Daoy (cell line): ENCODE results near the gene ELSPBP1. TPM values are rescaled to one million over a fixed set of nuclear protein-coding genes. Genes with fewer than 3 reads are reported as not detected.
"Not testable (repeated sequence)": the region's sequence is repeated elsewhere in the genome, so short reads cannot be mapped to it uniquely, and the experiment has no call there.

Experiments
- DNase-seq: peaks from one replicate; pipeline ENCODE4 v3.0.0-alpha.2; 2015; ENCODE audit warnings: low read depth
- total RNA-seq: library from RNA; depleted of rRNA; stranded (reverse); fragments of >200 nt; shearing (Covaris generic); gene quantifications from 2 replicates; pipeline ENCODE4 v1.2.3, GENCODE V29; 2014; rRNA removed

The ELSPBP1 gene
- not detected in 2 replicates for total RNA-seq

GRCh38 chr19:47994209-47994802 is at the start of gene ELSPBP1:
Gene ELSPBP1 (plus strand): TSS chr19:47994632. CDS start chr19:48008668, 14,036 bp downstream.
- no peak for DNase-seq

- DNase-seq = not testable (repeated sequence)
These were observed 44.4 kb upstream of the ELSPBP1 start for GRCh38 chr19:47949852-47950521.

GRCh38 chr19:47952132-47952531 is 42.3 kb upstream of the ELSPBP1 start:
- DNase-seq = not testable (repeated sequence)

- not testable (repeated sequence) for DNase-seq
These were observed 38.5 kb upstream of the ELSPBP1 start for GRCh38 chr19:47955936-47956335.

- DNase-seq = no peak
These were observed 20.9 kb upstream of the ELSPBP1 start for GRCh38 chr19:47973529-47973928.

- DNase-seq = peak; percentile 25
These were observed 3.1 kb upstream of the ELSPBP1 start for GRCh38 chr19:47991191-47991808.

- DNase-seq = no peak
These were observed 2.4 kb upstream of the ELSPBP1 start, which contains the start of gene BSPH1 for GRCh38 chr19:47992070-47992469. Gene BSPH1 (minus strand): TSS chr19:47992170. CDS start chr19:47992081, 89 bp downstream.

GRCh38 chr19:47996230-47996727 is 1.8 kb downstream of the ELSPBP1 start:
- no peak for DNase-seq

GRCh38 chr19:47998800-47999199 is 4.4 kb downstream of the ELSPBP1 start:
- DNase-seq = peak; percentile 36

GRCh38 chr19:48000846-48001245 is 6.4 kb downstream of the ELSPBP1 start:
- DNase-seq = no peak

GRCh38 chr19:48004236-48004635 is 9.8 kb downstream of the ELSPBP1 start:
- no peak for DNase-seq

- no peak for DNase-seq
These were observed 12.3 kb downstream of the ELSPBP1 start for GRCh38 chr19:48006762-48007161.

GRCh38 chr19:48010932-48011758 is 16.7 kb downstream of the ELSPBP1 start:
- DNase-seq = no peak

GRCh38 chr19:48020686-48021085 is 26.3 kb downstream of the ELSPBP1 start:
- no peak for DNase-seq

GRCh38 chr19:48023011-48023410 is 28.6 kb downstream of the ELSPBP1 start:
- DNase-seq = no peak

GRCh38 chr19:48023518-48023917 is 29.1 kb downstream of the ELSPBP1 start:
- no peak for DNase-seq

- DNase-seq = no peak
These were observed 31.0 kb downstream of the ELSPBP1 start for GRCh38 chr19:48025480-48025879.

- DNase-seq = no peak
These were observed 35.0 kb downstream of the ELSPBP1 start for GRCh38 chr19:48029431-48029830.

GRCh38 chr19:48030073-48030472 is 35.6 kb downstream of the ELSPBP1 start:
- DNase-seq = no peak

- DNase-seq = no peak
These were observed 39.2 kb downstream of the ELSPBP1 start for GRCh38 chr19:48033604-48034003.

GRCh38 chr19:48036765-48037164 is 42.3 kb downstream of the ELSPBP1 start:
- no peak for DNase-seq
